Panc1 (cell line): ENCODE results near the gene OR2M5.

Experiments
- CTCF ChIP-seq: fragments of 450-650 bp; IDR thresholded peaks from 2 replicates; pipeline ENCODE4 v1.5.1; 2017; ENCODE audit warnings: mild to moderate bottlenecking
- POLR2AphosphoS5 ChIP-seq: IDR thresholded peaks from 2 replicates; pipeline ENCODE4 v1.6.1; 2012; ENCODE audit warnings: mild to moderate bottlenecking, low read depth, low read length, moderate library complexity
- REST ChIP-seq, 2 experiments: IDR thresholded peaks; 2 replicates each; pipeline ENCODE4 v1.6.1; 2011 to 2012; ENCODE audit warnings: low read depth in 2 of 2, control low read depth in 1 of 2, low read length in 1 of 2, mild to moderate bottlenecking in 1 of 2, moderate library complexity in 1 of 2; ENCODE audit not compliant: insufficient read depth in 1 of 2
- SIN3A ChIP-seq: IDR thresholded peaks from 2 replicates; pipeline ENCODE4 v1.6.1; 2012; ENCODE audit warnings: low read depth, mild to moderate bottlenecking, low read length, moderate library complexity, borderline replicate concordance; ENCODE audit not compliant: insufficient read depth
- TCF7L2 ChIP-seq: IDR thresholded peaks from 2 replicates; pipeline ENCODE4 v1.6.1; 2011; ENCODE audit warnings: mild to moderate bottlenecking, low read depth, low read length, inconsistent platforms

- no peak for TF ChIP-seq CTCF
- TF ChIP-seq POLR2AphosphoS5 = no peak
- TF ChIP-seq REST (IDR thresholded peaks at IDR 0.05; ENCODE audit: insufficient read depth in 1 of 2, low read depth in 2 of 2, low read length in 1 of 2) = no peak
- no peak for TF ChIP-seq SIN3A
- TF ChIP-seq TCF7L2 = no peak
Observed at GRCh38 chr1:248152056-248152827, 7.3 kb downstream of the OR2M5 start.
